Loucy (cell line): ENCODE data around the gene MUTYH.

ENCODE experiments used
- H2AFZ ChIP-seq: fragments of 200-600 bp; sonication (generic); 2 replicates; pipeline ENCODE4 v1.6.0; 2016; ENCODE audit warnings: antibody characterized with exemption, mild to moderate bottlenecking, low read length, moderate library complexity
- H3F3A ChIP-seq: fragments of 200-600 bp; 2 replicates; pipeline ENCODE4 v1.6.0; 2016; ENCODE audit warnings: antibody characterized with exemption, low read depth, mild to moderate bottlenecking
- H3K27me3 ChIP-seq: fragments of 200-600 bp; sonication (generic); 2 replicates; pipeline ENCODE4 v1.6.1; 2014; ENCODE audit warnings: low read length, mild to moderate bottlenecking; ENCODE audit not compliant: insufficient read depth, poor library complexity, severe bottlenecking
- H3K36me3 ChIP-seq: fragments of 200-600 bp; sonication (generic); 2 replicates; pipeline ENCODE4 v1.6.1; 2016; ENCODE audit warnings: low read length; ENCODE audit not compliant: insufficient read depth
- H3K4me1 ChIP-seq: fragments of 200-600 bp; sonication (generic); 2 replicates; pipeline ENCODE4 v1.5.1; 2014; ENCODE audit warnings: low read length, mild to moderate bottlenecking; ENCODE audit not compliant: insufficient read depth, poor library complexity, severe bottlenecking
- H3K4me2 ChIP-seq: fragments of 200-600 bp; sonication (generic); 2 replicates; pipeline ENCODE4 v1.6.0; 2014; ENCODE audit warnings: antibody characterized with exemption, low read length, low read depth, mild to moderate bottlenecking; ENCODE audit not compliant: poor library complexity, severe bottlenecking
- H3K4me3 ChIP-seq: fragments of 200-600 bp; sonication (generic); 2 replicates; pipeline ENCODE4 v1.5.1; 2014; ENCODE audit warnings: low read length, mild to moderate bottlenecking, mixed read lengths; ENCODE audit not compliant: poor library complexity, severe bottlenecking
- H3K79me2 ChIP-seq: fragments of 200-600 bp; sonication (generic); 2 replicates; pipeline ENCODE4 v1.6.1; 2014; ENCODE audit warnings: low read length; ENCODE audit not compliant: insufficient read depth
- H3K9ac ChIP-seq: fragments of 200-600 bp; sonication (generic); 2 replicates; pipeline ENCODE4 v1.6.0; 2014; ENCODE audit warnings: mild to moderate bottlenecking, low read depth, low read length, moderate library complexity; ENCODE audit not compliant: poor library complexity, severe bottlenecking
- H3K9me2 ChIP-seq: fragments of 200-600 bp; sonication (generic); replicated peaks from 2 replicates; pipeline ENCODE4 v1.6.1; 2016; ENCODE audit warnings: low read depth, low read length, mixed read lengths
- H3K9me3 ChIP-seq: fragments of 200-600 bp; sonication (generic); 2 replicates; pipeline ENCODE4 v1.6.1; 2014; ENCODE audit warnings: mild to moderate bottlenecking, antibody characterized with exemption, low read length, low read depth; ENCODE audit not compliant: insufficient read depth
- H4K20me1 ChIP-seq: fragments of 200-600 bp; sonication (generic); 2 replicates; pipeline ENCODE4 v1.6.0; 2014; ENCODE audit warnings: antibody characterized with exemption, low read length, mild to moderate bottlenecking; ENCODE audit not compliant: insufficient read depth, poor library complexity, severe bottlenecking
- EZH2phosphoT487 ChIP-seq: fragments of 200-600 bp; IDR thresholded peaks from 2 replicates; pipeline ENCODE4 v1.6.1; 2018; ENCODE audit warnings: antibody characterized with exemption, mild to moderate bottlenecking, moderate library complexity, borderline replicate concordance
- TF ChIP-seq, protein P1 (sequence below): fragments of 200-600 bp; sonication (generic); conservative IDR thresholded peaks from 2 replicates; pipeline ENCODE4 v1.5.1; 2014; ENCODE audit warnings: mild to moderate bottlenecking, antibody characterized with exemption, low read length

MUTYH gene

DNA sequence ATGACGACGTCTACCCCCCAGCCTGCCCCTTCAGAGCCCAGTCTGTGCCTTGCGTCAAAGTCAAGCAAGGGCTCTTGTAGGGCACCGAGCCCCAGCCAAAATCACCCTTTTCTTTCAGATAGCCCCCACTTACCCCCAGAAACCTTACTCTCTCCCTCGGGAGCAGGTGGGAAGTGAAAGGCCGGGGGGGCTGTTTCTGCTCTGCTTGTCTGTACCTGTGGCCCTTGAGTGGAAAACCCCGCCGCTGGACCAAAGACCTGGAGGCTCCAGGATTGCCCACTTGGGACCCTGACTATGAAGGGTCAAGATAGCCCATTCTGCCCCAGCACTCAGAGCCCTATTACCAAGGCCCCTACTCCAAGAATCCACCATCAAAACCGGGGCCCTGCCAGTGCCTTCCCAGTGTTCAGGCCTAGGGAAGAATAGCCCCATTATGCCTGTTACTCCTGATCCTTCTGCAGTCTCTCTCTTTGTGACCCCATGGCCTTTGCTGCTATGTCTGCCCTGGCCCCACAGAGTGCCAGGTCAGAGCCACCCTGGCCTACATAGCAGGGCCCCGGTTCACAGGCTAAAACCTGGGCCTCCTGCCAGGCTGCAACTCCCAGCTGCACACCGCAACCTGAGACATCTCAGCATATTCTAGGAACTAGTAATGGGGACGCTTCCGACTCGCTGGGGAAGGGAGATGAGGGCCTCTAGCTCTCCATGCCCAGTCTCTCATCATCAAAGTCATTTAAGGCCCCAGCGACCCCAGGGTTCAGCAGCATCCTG is 35.7 kb downstream of the MUTYH start:
- Histone ChIP-seq H3K9ac (peak overlapping the region; percentile 97), H3K4me1 (peaks cover 32% of the 10 kb centered on the region), H3K4me3 (peak overlapping the region; percentile 89), H3K9me3 (no peaks in the 10 kb centered on the region), H3K79me2 (peaks cover 7% of the 10 kb centered on the region; the same call in 1 of the 2 replicates), H3K4me2 (peak overlapping the region; percentile 96), H3K27me3 (no peaks in the 10 kb centered on the region), H4K20me1 (no peaks in the 10 kb centered on the region), H3F3A (no peaks in the 10 kb centered on the region; the same call in 1 of the 2 replicates), H2AFZ (peak overlapping the region; percentile 95), H3K9me2 (no peaks in the 10 kb centered on the region), H3K36me3 (no peaks in the 10 kb centered on the region)
- no peak for TF ChIP-seq EZH2phosphoT487
- TF ChIP-seq, protein P1, sequence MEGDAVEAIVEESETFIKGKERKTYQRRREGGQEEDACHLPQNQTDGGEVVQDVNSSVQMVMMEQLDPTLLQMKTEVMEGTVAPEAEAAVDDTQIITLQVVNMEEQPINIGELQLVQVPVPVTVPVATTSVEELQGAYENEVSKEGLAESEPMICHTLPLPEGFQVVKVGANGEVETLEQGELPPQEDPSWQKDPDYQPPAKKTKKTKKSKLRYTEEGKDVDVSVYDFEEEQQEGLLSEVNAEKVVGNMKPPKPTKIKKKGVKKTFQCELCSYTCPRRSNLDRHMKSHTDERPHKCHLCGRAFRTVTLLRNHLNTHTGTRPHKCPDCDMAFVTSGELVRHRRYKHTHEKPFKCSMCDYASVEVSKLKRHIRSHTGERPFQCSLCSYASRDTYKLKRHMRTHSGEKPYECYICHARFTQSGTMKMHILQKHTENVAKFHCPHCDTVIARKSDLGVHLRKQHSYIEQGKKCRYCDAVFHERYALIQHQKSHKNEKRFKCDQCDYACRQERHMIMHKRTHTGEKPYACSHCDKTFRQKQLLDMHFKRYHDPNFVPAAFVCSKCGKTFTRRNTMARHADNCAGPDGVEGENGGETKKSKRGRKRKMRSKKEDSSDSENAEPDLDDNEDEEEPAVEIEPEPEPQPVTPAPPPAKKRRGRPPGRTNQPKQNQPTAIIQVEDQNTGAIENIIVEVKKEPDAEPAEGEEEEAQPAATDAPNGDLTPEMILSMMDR: no peak; the same call in 1 of the 2 replicates

GRCh38 chr1:45303520-45304310 is 36.5 kb downstream of the MUTYH start:
- no peak for TF ChIP-seq EZH2phosphoT487
- TF ChIP-seq, protein P1: peak; percentile 74
- no peaks in the 10 kb centered on the region for H3K27me3 ChIP-seq
- H3K4me1 ChIP-seq: peaks cover 32% of the 10 kb centered on the region

DNA sequence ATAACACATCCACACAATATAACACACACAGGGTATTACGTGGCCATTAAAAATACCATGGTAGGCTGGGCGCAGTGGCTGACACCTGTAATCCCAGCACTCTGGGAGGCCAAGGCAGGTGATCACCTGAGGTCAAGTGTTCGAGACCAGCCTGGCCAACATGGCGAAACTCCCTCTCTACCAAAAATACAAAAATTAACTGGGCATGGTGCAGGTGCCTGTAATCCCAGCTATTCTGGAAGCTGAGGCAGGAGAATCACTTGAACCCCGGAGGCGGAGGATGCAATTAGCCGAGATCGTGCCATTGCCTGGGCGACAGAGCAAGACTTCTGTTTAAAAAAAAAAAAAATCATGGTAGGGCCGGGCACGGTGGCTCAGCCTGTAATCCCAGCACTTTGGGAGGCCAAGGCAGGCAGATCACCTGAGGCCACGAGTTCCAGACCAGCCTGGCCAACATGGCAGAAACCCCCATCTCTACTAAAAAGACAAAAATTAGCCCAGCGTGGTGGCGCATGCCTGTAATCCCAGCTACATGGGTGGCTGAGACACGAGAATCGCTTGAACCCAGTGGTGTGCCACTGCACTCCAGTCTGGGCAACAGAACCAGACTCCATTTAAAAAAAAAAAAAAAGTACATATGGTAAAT is 37.6 kb downstream of the MUTYH start:
- Histone ChIP-seq H3K9me3 (no peaks in the 10 kb centered on the region), H4K20me1 (no peaks in the 10 kb centered on the region), H3K4me1 (peaks cover 32% of the 10 kb centered on the region), H3K4me2 (peak overlapping the region; percentile 82), H3K9me2 (no peaks in the 10 kb centered on the region), H2AFZ (no peak overlapping the region), H3F3A (no peaks in the 10 kb centered on the region; the same call in 1 of the 2 replicates), H3K4me3 (peak overlapping the region; percentile 89), H3K27me3 (no peaks in the 10 kb centered on the region), H3K36me3 (no peaks in the 10 kb centered on the region), H3K9ac (peak overlapping the region; percentile 86), H3K79me2 (peaks cover 7% of the 10 kb centered on the region; the same call in 1 of the 2 replicates)
- no peak for TF ChIP-seq EZH2phosphoT487
- TF ChIP-seq, protein P1: no peak

More at GRCh38 chr1:45303520-45304310, 36.5 kb downstream of the MUTYH start:
- Histone ChIP-seq H3F3A (no peaks in the 10 kb centered on the region; the same call in 1 of the 2 replicates), H3K4me3 (peak overlapping the region; percentile 89), H4K20me1 (no peaks in the 10 kb centered on the region), H3K9me3 (no peaks in the 10 kb centered on the region), H2AFZ (peak overlapping the region; percentile 96), H3K79me2 (peaks cover 7% of the 10 kb centered on the region; the same call in 1 of the 2 replicates), H3K9me2 (no peaks in the 10 kb centered on the region), H3K4me2 (peak overlapping the region; percentile 96), H3K9ac (peak overlapping the region; percentile 97), H3K36me3 (no peaks in the 10 kb centered on the region)
